GM12878 (cell line): ENCODE data around the gene NOC2L.

Source experiments
- FOXM1 ChIP-seq: IDR thresholded peaks from 2 replicates; pipeline ENCODE4 v1.6.1; 2012; ENCODE audit warnings: low read depth, mild to moderate bottlenecking, inconsistent platforms, low read length, moderate library complexity
- MYC ChIP-seq: IDR thresholded peaks from 2 replicates; pipeline ENCODE4 v1.6.1; 2011; ENCODE audit warnings: mild to moderate bottlenecking, low read length, moderate library complexity, inconsistent platforms; ENCODE audit not compliant: insufficient read depth, insufficient replicate concordance, insufficient read length, severe bottlenecking
- SMAD5 ChIP-seq: IDR thresholded peaks from 2 replicates; pipeline ENCODE4 v1.6.1; 2016; ENCODE audit warnings: antibody characterized with exemption, low read depth

DNA sequence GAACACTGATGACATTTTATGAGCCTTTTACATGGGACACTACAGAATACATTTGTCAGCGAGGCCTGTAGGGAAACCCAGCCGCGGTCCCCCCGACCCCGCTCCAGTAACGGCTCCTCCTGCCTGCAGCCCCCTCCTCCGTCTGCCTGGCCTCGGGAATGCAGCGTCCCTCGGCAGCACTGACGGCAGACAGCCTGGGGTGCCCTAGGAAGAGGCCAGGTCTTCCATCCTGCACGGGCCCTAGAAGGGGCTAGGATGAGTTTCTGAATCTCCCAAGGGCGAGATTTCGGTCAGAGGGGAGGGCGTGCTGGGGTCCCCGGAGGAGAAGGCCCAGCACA is 26.9 kb downstream of the NOC2L start:
- TF ChIP-seq FOXM1 (no peak), SMAD5 (no peak), MYC (no peak)
